HG02981 (cell line): ENCODE results near the gene TNFRSF8.

Experiments
- ATAC-seq: cut with Tn5 transposase; IDR thresholded peaks from one replicate; pipeline ENCODE4 v1.9.1; 2021; ENCODE audit warnings: mild to moderate bottlenecking, moderate library complexity; ENCODE audit not compliant: unreplicated experiment

Gene TNFRSF8

DNA sequence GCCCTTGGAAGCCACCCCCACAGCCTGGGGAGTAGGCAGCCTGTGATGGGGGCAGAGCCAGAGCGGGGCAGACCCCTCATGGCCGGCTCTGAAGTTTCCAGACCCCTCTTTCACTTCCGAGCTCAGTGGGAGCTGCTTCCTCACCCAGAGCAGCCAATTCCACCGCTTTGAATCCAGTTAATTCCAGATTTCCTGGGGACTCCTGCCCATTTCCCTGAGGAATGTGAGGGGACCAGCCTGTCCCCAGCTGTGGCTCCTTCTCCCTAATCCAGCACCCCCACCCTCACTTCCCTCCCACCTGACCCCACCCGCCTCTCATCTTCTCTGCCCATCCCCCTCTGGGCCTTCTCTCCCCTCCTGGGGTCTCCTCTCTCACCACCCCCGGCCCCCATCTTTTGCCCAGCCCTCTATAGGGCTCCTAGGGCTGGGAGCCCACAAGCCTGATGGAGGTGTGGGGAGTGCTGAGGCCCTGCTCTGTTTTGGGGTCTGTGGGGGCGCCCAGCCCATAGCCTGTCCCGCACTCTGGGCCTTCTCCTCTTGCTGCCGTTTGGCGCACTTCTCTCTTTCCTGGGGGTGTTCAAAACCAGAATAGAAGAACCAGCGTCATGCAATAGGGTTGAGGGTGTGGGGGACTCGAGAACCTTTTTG is 77.5 kb downstream of the TNFRSF8 start:
- no peak for ATAC-seq

DNA sequence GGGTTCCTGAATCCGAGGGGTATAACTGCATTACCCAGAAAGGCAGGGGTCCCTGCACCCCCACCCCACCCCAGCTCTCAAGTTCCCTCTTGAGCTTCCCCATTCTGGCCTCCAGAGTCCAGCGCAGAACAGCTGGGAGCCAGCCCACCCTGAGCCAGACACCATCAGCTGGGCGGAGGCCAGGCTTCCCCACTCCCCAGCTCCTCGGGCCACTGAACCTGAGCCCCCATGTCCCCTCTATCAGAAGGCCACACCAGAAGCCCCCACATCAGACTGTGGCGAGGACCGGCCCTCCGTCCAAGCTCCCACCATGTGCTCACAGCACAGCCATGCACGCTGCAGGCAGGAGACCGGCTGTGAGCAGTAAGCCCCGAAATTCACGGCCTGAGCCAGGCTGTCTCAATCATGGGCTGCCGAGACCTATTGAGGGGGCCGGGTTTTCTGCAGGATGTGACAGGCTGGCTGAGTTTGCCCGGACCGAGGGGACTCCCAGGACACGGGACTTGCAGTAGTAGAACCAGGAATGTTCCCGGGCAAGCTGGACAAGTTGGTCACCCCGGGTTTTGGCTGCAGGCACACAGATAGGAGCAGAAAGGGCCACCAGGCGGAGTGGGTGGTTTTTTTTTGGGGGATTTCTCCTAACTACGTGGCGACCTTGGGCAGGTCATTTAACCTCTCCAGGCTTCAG is 78.2 kb downstream of the TNFRSF8 start:
- no peak for ATAC-seq

DNA sequence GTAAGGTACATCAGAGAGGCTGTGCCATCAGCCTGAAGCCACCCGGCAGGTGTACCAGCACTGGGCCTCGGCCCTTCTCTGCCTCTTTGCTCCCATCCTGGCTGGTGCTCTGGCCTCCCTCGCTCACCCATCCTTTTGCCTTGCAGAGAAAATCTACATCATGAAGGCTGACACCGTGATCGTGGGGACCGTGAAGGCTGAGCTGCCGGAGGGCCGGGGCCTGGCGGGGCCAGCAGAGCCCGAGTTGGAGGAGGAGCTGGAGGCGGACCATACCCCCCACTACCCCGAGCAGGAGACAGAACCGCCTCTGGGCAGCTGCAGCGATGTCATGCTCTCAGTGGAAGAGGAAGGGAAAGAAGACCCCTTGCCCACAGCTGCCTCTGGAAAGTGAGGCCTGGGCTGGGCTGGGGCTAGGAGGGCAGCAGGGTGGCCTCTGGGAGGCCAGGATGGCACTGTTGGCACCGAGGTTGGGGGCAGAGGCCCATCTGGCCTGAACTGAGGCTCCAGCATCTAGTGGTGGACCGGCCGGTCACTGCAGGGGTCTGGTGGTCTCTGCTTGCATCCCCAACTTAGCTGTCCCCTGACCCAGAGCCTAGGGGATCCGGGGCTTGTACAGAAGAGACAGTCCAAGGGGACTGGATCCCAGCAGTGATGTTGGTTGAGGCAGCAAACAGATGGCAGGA is 79.2 kb downstream of the TNFRSF8 start:
- ATAC-seq = no peak

DNA sequence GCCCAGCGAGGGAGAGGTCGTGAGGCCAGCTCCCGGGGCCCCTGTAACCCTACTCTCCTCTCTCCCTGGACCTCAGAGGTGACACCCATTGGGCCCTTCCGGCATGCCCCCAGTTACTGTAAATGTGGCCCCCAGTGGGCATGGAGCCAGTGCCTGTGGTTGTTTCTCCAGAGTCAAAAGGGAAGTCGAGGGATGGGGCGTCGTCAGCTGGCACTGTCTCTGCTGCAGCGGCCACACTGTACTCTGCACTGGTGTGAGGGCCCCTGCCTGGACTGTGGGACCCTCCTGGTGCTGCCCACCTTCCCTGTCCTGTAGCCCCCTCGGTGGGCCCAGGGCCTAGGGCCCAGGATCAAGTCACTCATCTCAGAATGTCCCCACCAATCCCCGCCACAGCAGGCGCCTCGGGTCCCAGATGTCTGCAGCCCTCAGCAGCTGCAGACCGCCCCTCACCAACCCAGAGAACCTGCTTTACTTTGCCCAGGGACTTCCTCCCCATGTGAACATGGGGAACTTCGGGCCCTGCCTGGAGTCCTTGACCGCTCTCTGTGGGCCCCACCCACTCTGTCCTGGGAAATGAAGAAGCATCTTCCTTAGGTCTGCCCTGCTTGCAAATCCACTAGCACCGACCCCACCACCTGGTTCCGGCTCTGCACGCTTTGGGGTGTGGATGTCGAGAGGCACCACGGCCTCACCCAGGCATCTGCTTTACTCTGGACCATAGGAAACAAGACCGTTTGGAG is 80.0 kb downstream of the TNFRSF8 start:
- ATAC-seq = no peak

DNA sequence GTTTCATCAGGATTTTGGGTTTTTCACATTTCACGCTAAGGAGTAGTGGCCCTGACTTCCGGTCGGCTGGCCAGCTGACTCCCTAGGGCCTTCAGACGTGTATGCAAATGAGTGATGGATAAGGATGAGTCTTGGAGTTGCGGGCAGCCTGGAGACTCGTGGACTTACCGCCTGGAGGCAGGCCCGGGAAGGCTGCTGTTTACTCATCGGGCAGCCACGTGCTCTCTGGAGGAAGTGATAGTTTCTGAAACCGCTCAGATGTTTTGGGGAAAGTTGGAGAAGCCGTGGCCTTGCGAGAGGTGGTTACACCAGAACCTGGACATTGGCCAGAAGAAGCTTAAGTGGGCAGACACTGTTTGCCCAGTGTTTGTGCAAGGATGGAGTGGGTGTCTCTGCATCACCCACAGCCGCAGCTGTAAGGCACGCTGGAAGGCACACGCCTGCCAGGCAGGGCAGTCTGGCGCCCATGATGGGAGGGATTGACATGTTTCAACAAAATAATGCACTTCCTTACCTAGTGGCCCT is 80.6 kb downstream of the TNFRSF8 start:
- ATAC-seq = no peak

DNA sequence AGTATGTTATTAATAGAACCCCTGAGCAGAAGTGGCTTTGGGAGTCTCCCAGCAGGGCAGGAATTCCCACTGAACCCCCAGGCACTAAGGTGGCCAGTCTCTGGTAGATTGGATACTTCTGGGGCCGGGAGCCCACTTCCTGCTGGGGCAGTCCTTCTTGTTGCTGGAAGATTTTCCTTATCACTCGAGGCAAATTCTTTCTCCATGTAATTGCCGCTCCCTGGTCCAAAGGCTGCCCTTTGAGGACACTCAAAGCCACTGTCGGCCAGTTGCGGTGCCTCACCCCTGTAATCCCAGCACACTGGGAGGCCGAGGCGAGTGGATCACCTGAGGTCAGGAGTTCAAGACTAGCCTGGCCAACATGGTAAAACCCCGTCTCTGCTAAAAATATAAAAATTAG is 81.1 kb downstream of the TNFRSF8 start:
- ATAC-seq = no peak

DNA sequence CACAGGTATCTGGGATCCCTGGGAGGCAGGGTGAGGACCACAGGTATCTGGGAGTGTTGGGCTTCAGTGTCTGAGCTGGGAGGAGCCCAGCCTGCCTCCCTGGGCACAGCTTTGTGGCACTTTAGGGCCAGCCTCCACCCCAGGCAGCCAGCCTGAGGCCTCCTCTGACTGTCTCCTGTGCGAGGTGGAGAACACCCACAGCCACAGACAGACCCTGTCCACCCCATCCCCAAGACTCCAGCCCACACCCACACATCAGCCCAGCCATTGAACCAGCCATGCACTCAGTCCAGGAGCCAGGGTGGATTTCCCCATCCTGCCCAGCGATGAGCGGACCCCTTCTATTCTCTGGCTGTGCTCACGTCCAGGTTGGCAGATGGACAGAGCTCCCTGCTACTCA is 81.9 kb downstream of the TNFRSF8 start:
- no peak for ATAC-seq

DNA sequence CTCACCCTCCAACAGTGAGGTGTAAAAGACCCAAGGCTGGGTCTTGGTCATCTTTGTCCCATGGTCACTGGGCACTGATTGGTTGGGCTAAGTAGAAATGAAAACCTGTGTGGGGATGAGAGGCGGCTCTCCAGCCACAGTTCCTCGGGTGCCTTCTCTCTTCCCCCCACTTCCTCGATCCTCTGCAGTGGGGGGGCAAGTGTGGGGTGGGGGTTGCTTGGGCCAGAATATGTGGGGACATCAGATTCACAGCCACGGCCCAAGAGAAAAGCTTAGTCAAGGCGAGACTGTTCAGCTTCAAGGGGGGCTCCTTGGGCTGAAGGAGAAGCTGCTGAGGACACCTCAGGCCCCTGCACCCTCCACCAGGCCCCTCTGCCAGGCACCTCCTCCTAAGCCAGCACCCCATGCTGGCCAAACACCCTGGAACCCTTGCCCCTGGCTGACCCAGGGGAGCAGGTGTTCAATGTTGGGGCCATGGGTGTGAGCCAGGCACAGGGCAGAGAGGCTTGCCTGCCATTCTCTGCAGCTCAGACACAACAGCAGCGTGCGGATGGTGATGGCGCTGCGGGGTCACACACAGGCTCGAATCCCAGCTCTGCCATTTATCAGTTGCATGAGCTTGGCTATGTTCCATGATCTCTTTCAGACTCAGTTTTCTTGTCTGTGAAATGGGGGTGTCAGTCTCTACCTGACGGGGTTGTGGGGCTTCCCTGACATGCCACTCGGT is 82.7 kb downstream of the TNFRSF8 start:
- no peak for ATAC-seq

DNA sequence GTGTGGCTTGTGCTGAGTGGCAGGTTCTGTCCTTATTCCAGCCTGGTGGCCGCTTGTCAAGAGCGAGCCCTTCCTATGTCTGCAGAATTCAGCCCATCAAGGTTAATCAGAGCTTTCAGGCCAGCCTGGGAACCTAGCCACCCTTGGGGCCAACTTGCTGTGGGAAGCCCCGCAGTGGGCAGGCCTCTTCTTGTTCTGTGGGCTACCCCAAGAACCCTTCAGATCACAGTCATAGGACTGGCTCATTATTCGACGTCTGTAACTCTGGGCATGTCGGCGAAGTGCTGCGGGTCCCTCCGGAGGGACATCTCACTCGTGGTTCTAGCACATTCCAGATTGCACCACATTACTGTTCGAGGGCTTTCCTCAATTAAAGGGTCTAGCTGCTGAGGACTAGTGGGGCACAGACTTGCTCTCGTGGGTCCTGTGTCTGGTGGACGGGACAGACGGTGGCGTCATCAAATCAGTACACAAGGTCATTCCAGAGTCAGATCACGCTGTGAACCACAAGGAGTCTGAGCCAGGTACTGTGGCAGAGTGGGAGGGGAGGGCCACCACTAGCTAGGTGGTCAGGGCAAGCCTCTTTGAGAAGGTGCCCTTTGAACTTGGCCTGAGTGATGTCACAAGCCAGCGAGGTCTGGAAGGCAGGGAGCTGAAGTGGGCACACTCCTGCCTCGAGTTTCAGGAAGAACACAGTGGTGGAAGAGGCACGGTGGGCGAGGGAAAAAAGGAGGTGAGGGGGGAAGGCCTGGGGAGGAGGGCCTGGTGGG is 83.4 kb downstream of the TNFRSF8 start:
- no peak for ATAC-seq

DNA sequence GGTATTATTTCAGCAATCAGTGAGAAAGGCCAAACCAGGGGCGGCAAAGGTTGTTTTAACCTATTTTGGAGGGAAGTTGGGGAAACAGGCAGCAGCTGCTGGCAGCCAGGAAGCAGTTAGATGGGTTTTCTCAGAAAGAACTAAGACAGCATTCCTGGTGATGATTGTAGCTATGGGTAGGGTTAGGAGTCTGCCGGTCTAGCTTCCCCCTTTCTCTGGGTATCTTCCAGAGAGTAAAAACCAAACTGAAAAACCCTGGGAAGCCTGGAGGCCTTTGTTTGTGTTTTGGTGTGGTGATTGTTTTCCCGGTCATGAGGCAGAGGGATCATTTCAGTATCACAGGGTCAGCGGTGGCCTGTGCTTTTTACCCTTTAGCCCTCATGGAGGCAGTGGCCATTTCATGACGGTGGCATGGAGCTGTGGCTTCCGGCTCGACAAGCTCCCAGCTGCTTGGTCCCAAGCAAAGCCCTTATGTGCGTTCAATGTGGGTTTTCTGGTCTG is 84.1 kb downstream of the TNFRSF8 start:
- no peak for ATAC-seq

DNA sequence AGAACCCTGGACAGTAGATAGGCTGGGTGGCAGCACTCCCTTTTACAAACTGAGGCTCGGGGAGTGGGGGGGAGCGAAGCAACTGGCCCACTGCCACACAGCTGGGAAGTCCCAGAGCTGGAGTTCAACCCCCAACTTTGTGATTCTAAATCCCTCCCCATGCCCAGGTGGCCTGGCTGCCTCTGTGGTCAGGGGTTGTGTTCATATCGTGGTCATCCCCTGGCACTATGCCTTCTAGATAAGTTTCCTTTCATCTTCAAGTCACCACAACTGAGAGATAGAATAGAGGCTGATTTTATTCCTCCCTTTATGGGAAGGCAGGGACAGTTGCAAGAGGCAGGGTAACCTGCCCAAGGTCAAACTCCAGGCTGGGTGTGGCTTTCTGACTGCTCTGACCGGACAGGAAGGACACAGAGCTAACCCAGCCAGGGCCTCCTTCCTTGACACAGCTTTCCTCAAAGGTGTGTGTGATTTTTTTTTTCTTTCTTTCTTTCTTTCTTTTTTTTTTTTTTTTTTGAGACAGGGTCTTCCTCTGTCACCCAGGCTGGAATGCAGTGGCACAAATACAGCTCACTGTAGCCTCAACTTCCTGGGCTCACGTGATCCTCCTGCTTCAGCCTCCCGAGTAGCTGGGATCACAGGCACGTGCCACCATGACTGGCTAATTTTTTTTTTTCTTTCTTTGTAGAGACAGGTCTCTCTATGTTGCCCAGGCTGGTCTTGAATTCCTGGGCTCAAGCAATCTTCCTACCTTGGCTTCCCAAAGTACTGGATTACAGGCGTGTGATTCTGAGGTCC is 85.3 kb downstream of the TNFRSF8 start:
- no peak for ATAC-seq

DNA sequence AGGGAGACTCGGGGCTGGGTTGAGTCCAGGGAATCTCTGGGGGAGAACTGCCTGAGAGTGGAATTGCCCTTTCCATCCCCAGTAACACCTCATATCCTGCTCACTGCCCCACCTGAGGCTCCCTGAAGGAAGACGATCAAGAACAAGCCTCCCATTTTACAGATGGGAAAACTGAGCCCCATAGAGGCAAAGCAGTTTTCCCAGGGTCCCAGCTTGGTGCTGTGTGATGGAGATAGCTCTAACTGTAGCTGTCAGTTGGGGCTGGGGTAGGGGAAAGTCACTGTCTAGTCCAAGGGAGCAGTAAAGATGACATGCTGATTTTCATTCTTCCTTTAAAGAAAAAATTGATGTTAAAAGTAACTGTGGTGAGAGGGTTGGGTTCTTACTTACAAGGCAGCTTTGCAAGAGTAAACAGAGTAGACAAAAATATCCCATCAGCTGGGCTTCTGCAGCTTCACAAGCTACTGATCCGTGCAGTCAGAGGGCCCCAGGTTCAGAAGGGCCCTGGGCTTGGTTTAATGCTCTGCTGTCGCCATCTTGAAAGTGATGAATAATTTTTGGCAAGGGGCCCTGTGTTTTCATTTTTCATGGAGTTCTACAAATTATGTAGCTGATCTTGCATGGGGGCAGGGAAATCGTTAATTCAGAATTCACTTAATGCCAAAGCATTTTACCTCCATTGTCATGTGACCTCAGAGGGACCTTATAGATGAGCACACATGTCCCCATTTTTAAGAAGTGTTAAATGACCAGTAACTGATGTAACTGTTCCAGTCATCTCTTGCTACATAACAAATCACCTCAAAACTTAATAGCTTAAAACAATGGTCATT is 86.1 kb downstream of the TNFRSF8 start:
- no peak for ATAC-seq

DNA sequence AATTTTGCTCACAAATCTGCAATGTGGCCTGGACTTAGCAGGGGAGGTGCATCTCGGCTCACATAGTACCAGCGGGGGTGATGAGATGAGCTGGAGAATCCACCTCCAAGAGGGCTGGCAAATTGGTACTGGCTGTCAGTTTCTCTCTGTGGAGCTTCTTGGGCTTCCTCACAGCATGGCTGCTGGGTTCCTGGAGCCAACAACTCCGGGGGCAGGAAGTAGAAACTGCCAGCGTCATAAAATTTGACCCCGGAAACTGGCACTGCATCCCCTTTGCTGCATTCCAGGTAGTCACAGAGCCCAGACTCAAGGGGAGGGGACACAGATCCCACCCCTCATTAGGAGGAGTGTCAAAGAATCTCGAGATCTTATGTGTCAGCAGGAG is 86.7 kb downstream of the TNFRSF8 start:
- ATAC-seq = no peak

DNA sequence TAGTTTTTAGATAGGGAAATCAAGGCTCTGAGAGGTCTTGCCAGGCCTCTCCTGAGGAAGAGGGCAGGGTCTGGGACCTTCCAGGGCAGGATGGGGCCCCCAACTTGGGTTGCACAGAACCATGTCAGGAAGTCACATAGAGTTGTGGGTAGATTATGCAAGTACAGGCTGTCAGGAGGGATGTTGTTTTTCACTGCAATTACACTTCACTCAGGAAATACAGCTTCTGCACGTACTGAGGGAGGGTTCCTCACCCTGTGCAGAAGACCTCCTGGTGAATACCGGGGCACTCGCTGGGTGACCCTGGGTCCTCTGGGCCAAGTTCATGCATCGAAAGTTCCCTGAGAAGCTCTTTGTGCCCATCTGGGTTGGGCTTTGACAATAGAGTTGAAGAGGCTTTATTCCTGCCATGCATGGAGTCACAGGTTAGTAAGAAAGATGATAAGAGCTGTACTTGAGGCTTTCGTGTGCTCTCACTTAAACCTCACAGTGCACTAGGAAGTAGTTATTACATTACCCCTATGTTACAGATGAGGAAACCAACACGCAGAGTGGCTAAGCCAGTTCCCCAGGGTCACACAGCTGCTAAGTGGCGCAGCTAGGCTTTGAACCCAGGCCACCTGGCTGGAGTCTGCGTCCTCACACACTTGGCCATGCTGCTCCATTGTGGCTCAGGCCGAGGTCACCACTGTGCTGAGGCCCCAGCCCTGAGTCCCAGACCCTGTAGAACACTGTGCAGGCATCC is 87.5 kb downstream of the TNFRSF8 start:
- ATAC-seq = no peak

DNA sequence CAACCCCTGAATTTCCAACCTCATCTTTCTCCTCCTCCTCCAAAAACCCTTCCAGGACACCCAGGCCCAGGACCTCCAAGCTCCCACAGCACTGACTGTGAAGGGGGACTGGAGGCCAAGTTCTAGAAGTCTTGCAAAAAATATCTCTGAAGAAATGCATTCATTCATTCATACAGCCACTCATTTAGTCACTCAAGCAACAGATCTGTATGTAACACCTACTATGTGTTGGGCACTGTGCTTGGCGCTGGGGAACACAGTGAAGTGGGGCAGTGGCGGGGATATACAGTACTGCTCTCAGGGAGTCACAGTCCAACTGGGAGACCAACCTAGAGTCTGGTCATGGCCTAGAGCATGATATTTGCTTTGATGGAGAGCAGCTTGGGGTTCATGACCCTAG is 88.4 kb downstream of the TNFRSF8 start:
- ATAC-seq = no peak

DNA sequence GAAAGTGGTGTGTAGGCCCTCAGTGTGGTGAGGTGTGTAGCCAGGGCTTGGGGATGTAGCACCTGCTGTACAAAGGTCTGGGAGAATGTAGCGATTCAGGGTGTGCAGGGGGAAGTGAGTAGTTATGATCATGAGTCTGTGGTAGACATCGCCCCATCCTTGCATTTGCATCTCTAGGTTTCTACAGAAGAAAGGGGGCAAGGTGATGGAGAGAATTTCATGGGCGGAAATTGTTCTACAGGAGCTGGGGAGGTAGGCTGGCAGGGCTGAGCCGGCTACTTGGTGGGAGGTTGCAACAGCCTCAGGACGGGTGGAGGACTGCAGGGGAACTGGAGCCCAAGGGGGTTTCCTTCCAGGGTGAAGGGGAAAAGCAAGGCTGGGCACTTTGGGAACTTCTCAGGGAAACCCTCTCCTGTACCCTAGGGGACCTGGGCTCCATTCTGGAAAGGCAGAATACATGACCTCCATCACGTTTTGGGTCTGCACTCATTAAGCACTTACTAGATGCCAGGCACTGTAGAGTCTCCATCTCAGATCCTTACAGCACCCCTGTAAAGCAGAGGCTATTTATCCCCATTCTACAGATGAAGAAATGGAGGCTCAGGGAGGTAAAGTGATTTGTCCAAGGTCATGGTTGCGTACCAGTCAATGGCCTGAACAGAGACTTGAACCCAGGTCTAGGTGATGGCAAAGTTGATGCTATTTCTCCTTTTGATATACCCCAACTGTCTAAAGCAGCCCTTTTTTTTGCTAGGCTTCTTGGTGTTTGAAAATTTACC is 89.2 kb downstream of the TNFRSF8 start:
- peak; percentile 67 for ATAC-seq
